T follicular helper cell (primary cell): ENCODE results near the gene MRGPRG.

Source experiments
- DNase-seq: peaks from one replicate; pipeline ENCODE4 v3.0.0-alpha.2; 2020; ENCODE audit warnings: low read depth

Gene MRGPRG

GRCh38 chr11:3225826-3226750 lies 7.5 kb upstream of the MRGPRG start:
- no peak for DNase-seq

- DNase-seq = no peak
These were observed 6.6 kb upstream of the MRGPRG start for GRCh38 chr11:3225159-3225758.

GRCh38 chr11:3224401-3225057 lies 5.9 kb upstream of the MRGPRG start:
- DNase-seq = no peak

- DNase-seq = no peak
These were observed 5.3 kb upstream of the MRGPRG start for GRCh38 chr11:3223932-3224381.

- no peak for DNase-seq
These were observed 4.6 kb upstream of the MRGPRG start for GRCh38 chr11:3222941-3223915.

- DNase-seq = no peak
These were observed 3.6 kb upstream of the MRGPRG start for GRCh38 chr11:3222003-3222855.

GRCh38 chr11:3221408-3222002 lies 2.9 kb upstream of the MRGPRG start:
- no peak for DNase-seq

- DNase-seq = no peak
These were observed 2.2 kb upstream of the MRGPRG start for GRCh38 chr11:3220521-3221407.

- DNase-seq = no peak
These were observed 1.5 kb upstream of the MRGPRG start for GRCh38 chr11:3220101-3220500.

- no peak for DNase-seq
These were observed 774 bp upstream of the MRGPRG start for GRCh38 chr11:3219281-3219892.

- DNase-seq = no peak
These were observed 663 bp downstream of the MRGPRG start for GRCh38 chr11:3217818-3218482.

GRCh38 chr11:3216027-3216525 lies 2.5 kb downstream of the MRGPRG start:
- no peak for DNase-seq

GRCh38 chr11:3215346-3216026 lies 3.1 kb downstream of the MRGPRG start:
- DNase-seq = no peak

- no peak for DNase-seq
These were observed 4.3 kb downstream of the MRGPRG start for GRCh38 chr11:3214420-3214699.

GRCh38 chr11:3213659-3214419 lies 4.8 kb downstream of the MRGPRG start:
- DNase-seq = no peak

GRCh38 chr11:3208272-3208671 lies 10.3 kb downstream of the MRGPRG start:
- DNase-seq = no peak
